Activated CD4-positive, alpha-beta memory T cell treated with anti-CD3 and anti-CD28 coated beads, Interleukin-2, amount 10 ng/mL, durations not matched to agents 7 days and 5 days (primary cell): ENCODE data around the gene PCSK5. TPM values are rescaled to one million over a fixed set of nuclear protein-coding genes. Genes with fewer than 3 reads are reported as not detected.

Experiments used
- CTCF ChIA-PET: fragments of 350-600 bp; sonication (Branson Sonifier 250); formaldehyde crosslinking; loops from one replicate; lab custom pipeline; 2021; ENCODE audit warnings: antibody characterized with exemption, inconsistent platforms; lab: Charles Lee
- POLR2A ChIA-PET: fragments of 350-600 bp; sonication (Branson Sonifier 250); formaldehyde crosslinking; loops from one replicate; lab custom pipeline; 2021; ENCODE audit warnings: antibody characterized with exemption; lab: Charles Lee
- DNase-seq: peaks from one replicate; pipeline ENCODE4 v3.0.0-alpha.2; 2020
- H3K27ac Mint-ChIP-seq: one replicate; pipeline ENCODE4 v1.8.0; 2021; ENCODE audit warnings: mild to moderate bottlenecking, mixed read lengths
- H3K27me3 Mint-ChIP-seq: one replicate; pipeline ENCODE4 v1.8.0; 2021; ENCODE audit warnings: mixed read lengths
- H3K36me3 Mint-ChIP-seq: one replicate; pipeline ENCODE4 v1.8.0; 2021; ENCODE audit warnings: low read depth, mixed read lengths
- H3K4me1 Mint-ChIP-seq: one replicate; pipeline ENCODE4 v1.8.0; 2021; ENCODE audit warnings: mixed read lengths
- H3K4me3 Mint-ChIP-seq: one replicate; pipeline ENCODE4 v1.8.0; 2021; ENCODE audit warnings: mild to moderate bottlenecking, mixed read lengths
- H3K9me3 Mint-ChIP-seq: one replicate; pipeline ENCODE4 v1.8.0; 2021; ENCODE audit warnings: mixed read lengths
- total RNA-seq, 2 experiments: library from RNA; stranded (reverse); gene quantifications; one replicate each; pipeline ENCODE4 v1.2.3, GENCODE V29; 2021

Gene PCSK5
- total RNA-seq, 2 experiments from 2014 or later: 1.2 to 1.7 TPM

DNA sequence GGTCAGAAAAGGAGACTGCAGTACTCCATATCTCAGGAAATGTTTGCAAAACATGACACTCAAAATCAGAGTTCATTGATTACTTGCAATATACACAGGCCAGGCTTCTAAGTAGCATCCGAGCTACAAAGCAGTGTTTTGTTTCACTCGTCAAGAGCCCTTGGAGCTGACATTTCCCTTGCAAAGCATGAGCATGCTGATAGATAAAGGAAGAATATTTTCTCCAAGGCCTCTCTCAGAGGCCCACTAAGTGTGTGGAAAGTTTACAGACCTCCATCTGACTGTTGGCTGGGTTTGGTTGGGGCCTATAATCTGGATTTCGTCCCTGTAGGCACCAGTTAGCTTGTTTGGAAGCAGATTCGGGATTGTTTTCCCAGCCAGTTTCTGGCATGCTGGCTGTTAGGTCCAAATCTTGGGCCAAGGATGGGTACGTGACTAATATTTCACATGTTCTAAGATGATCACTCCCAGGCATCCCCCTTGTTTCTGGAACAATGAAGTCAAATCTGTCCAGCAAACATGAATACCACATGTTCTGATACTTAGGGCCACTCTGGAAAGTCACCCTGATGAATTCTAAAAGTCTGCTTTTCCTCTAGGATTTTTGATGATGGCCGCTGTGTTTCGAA is 342.5 kb downstream of the PCSK5 start:
- Mint-ChIP-seq H3K4me1 (no peaks in the 10 kb centered on the region), H3K9me3 (no peaks in the 10 kb centered on the region), H3K27ac (no peak overlapping the region), H3K36me3 (no peaks in the 10 kb centered on the region), H3K4me3 (no peak overlapping the region), H3K27me3 (no peaks in the 10 kb centered on the region)
- no peak for DNase-seq
- CTCF ChIA-PET: no interaction called here
- POLR2A ChIA-PET: no interaction called here

DNA sequence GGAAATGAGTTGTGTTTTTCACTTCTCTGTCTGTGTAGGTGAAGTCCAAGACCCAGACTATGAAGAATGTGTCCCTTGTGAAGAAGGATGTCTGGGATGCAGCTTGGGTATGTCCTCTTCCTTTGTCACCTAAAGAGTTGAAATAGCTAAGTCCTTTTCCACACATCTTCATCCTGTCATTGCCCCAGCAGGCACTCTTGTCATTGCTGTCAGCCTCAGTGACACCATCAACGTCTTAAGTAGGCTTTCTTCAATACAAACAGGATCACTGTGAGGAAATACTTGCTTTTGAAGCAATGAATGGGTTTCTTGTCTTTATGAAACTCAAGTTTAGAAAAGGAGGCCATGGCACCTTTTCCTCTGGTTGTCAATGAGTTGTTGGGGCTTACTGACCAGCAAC is 350.1 kb downstream of the PCSK5 start:
- no peaks in the 10 kb centered on the region for H3K27me3 Mint-ChIP-seq
- no peaks in the 10 kb centered on the region for H3K4me1 Mint-ChIP-seq
- POLR2A ChIA-PET: no interaction called here
- DNase-seq: no peak
- no peaks in the 10 kb centered on the region for H3K36me3 Mint-ChIP-seq
- CTCF ChIA-PET: no interaction called here
- no peak overlapping the region for H3K27ac Mint-ChIP-seq
- H3K4me3 Mint-ChIP-seq: no peak overlapping the region
- no peaks in the 10 kb centered on the region for H3K9me3 Mint-ChIP-seq

DNA sequence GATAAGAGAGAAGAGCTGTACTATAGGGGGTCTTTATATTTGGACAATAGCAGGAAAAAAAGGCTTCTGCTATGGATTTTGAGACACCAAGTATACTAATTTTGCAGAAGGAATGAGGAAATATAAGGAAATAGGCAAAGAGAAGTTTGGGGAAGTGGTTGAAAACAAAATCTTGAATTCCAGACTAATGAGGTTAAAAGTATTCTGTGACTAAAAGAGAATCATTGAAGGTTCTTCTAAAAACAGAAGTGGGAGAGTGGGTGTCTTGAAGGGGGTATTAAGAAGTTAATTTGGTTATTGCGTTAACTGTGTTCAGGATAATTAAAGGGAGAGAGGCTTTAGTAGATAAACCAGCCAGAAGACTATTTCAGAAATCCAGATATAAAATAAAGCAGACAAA is 355.0 kb downstream of the PCSK5 start:
- Mint-ChIP-seq H3K27me3 (no peaks in the 10 kb centered on the region), H3K4me1 (no peaks in the 10 kb centered on the region), H3K4me3 (no peak overlapping the region), H3K36me3 (no peaks in the 10 kb centered on the region), H3K27ac (no peak overlapping the region), H3K9me3 (no peaks in the 10 kb centered on the region)
- CTCF ChIA-PET: no interaction called here
- POLR2A ChIA-PET: no interaction called here
- no peak for DNase-seq

DNA sequence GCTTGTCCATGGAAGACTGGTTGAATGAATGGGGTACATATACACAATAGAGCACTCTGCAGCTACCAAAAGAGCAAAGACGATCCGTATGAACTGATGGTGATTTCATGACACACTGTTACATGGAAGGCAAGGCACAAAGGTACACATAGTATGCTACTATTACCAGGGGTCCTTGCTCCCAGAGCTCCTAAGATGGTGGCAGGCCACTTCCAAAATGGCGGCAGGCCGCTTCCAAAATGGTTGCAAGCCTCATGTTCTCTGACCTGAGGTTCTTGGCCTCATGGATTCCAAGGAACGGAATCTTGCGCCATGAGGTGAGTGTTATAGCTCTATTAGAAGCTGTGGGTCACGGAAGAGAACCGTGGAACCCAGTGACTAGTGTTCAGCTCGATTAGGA is 356.2 kb downstream of the PCSK5 start:
- no peaks in the 10 kb centered on the region for H3K4me1 Mint-ChIP-seq
- H3K27me3 Mint-ChIP-seq: no peaks in the 10 kb centered on the region
- POLR2A ChIA-PET: no interaction called here
- no peaks in the 10 kb centered on the region for H3K9me3 Mint-ChIP-seq
- DNase-seq: no peak
- no peaks in the 10 kb centered on the region for H3K36me3 Mint-ChIP-seq
- CTCF ChIA-PET: no interaction called here
- no peak overlapping the region for H3K27ac Mint-ChIP-seq
- no peak overlapping the region for H3K4me3 Mint-ChIP-seq

DNA sequence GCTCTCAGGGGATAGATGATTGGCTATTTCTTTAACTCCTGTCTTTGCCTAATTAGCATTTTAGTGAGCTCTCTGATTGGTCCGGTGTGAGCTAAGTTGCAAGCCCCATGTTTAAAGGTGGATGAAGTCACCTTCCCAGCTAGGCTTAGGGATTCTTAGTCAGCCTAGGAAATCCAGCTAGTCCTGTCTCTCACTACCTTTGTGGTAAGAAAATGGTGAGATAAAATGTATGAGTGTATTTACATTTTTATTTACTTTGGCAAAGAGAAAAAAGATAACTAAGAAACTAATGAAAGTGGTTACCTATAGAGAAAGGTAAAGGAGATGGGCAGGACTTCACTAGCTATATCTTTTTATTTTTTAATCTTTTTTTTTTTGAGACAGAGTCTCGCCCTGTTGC is 357.0 kb downstream of the PCSK5 start:
- Mint-ChIP-seq H3K4me1 (no peaks in the 10 kb centered on the region), H3K27me3 (no peaks in the 10 kb centered on the region), H3K9me3 (no peaks in the 10 kb centered on the region), H3K36me3 (no peaks in the 10 kb centered on the region), H3K4me3 (no peak overlapping the region), H3K27ac (no peak overlapping the region)
- CTCF ChIA-PET: no interaction called here
- POLR2A ChIA-PET: no interaction called here
- no peak for DNase-seq

DNA sequence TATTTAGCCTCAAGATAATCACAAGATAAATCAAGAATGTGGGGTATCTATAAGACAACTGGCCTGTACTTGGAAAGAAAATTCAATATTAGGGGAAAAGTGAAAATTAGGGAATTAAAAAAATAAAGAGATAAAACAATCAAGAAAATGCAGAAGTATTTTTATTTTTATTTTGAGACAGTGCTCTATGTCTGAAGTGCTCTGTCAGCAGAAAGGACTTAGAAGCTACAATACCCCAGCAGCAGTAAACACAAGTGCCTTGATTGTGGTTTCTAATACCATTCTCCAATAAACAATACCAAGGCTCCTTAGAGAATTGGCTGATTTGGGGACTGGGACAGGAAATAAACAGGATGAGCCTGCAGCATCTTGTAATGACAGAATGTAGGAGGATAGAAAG is 358.8 kb downstream of the PCSK5 start:
- Mint-ChIP-seq H3K4me1 (no peaks in the 10 kb centered on the region), H3K4me3 (no peak overlapping the region), H3K27ac (no peak overlapping the region), H3K36me3 (no peaks in the 10 kb centered on the region), H3K27me3 (no peaks in the 10 kb centered on the region), H3K9me3 (no peaks in the 10 kb centered on the region)
- ChIA-PET POLR2A (no interaction called here), CTCF (no interaction called here)
- no peak for DNase-seq

DNA sequence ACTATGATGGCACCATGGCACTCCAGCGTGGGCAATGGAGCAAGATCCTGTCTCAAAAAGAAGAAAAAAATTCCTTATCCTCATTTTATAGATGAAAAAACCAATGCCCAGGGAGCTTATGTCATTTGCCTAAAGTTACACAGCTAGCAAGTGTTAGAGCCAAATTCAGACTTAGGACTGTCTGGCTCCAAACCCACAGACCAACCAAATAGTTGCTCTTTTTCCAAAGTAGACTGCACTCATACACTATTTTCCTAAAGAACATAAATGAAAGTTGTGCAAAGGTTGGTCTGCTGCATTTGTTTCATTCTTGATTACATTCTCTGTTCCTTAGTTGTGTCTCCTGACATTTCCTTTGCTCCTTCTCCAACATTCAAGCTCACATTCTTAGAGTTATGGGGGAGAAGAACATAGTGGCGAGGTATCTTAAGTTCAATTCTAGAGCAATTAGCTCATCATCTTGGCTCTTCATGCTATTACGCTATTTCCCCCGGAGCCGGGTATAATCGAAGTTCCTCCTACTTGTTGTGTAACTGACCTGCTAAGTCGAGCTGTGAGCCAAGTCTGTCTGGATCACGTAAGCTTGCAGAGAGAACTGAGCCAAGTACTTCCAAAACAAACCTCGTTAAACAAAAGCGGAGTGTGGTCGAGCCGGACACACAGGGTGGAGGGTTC is 365.4 kb downstream of the PCSK5 start:
- CTCF ChIA-PET: no interaction called here
- Mint-ChIP-seq H3K4me3 (no peak overlapping the region), H3K9me3 (no peaks in the 10 kb centered on the region), H3K36me3 (no peaks in the 10 kb centered on the region), H3K4me1 (no peaks in the 10 kb centered on the region), H3K27me3 (no peaks in the 10 kb centered on the region), H3K27ac (no peak overlapping the region)
- DNase-seq: no peak
- POLR2A ChIA-PET: no interaction called here

DNA sequence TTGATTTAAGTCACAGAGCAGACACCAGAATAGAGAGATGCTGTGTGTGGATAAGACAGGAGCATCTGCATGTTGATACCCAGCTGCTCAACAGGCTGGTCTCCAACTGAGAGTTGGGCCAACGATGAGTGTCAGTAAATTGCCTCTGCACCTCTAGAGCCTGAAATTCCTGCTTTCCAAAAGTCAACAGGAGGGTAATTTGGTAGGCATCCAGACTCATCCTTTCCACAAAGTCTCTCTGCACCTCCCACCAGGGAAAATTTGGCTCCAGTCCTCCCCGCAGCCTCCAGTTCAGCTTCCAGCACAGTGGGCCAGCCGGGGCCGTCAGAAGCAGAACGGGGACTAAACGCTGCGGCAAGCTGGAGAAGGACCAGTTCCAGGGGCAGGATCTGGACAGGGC is 366.8 kb downstream of the PCSK5 start:
- Mint-ChIP-seq H3K9me3 (no peaks in the 10 kb centered on the region), H3K4me1 (no peaks in the 10 kb centered on the region), H3K27me3 (no peaks in the 10 kb centered on the region), H3K36me3 (no peaks in the 10 kb centered on the region), H3K27ac (no peak overlapping the region), H3K4me3 (no peak overlapping the region)
- CTCF ChIA-PET: no interaction called here
- POLR2A ChIA-PET: no interaction called here
- DNase-seq: no peak

DNA sequence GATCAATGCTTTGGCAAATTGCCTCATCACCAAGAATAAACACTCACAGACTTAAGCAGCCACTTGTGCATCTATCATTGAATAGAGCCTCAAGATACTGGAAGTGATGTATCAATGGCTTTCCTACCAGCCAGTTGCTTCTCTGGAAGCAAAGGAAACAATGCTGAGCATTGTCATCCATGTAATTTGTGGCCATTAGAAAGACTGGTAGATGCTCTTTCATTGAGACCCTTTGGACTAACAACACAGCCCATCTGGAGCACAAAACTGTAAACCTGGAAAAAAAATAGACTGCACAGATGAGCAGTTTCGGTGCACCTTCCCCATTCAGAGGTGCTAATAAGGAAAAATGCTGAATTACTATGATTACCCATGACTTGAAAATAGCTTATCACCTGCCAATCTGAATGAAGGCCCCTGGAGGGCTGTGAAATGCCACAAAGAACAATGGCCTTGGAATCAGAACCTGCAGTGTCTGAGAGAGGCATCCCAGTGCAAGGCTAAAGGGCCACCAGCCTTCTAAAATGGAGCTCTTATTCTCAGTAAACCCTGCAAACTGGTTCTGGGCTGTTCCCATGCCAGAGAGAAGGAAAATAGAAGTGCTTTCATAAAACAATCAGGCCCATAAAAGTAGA is 376.3 kb downstream of the PCSK5 start:
- no peak overlapping the region for H3K4me3 Mint-ChIP-seq
- H3K27ac Mint-ChIP-seq: no peak overlapping the region
- no peak for DNase-seq
- peaks cover 3% of the 10 kb centered on the region for H3K9me3 Mint-ChIP-seq
- no peaks in the 10 kb centered on the region for H3K4me1 Mint-ChIP-seq
- ChIA-PET POLR2A (interaction anchor here (0.7 kb wide), 1 partner anchor 207 kb away, joined by 3 read pairs; no protein-coding TSS in a partner anchor), CTCF (no interaction called here)
- H3K36me3 Mint-ChIP-seq: no peaks in the 10 kb centered on the region
- H3K27me3 Mint-ChIP-seq: no peaks in the 10 kb centered on the region

DNA sequence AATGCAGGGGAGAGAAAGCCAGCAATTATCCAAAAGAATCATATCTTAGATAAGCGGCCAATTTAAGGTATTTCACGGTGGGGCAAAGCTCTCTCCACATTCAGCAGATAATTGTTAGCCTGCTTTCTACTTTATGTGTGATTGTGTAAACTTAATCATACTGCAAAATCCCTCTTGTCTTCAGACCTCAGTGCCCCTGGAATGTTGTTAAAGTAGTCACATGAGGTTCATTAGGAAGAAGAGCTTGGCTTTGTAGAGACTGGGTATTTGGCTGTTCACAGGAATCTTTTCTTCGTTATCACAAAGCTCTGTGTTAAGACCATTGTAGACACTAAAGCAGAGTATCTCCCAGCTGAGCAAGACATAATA is 376.8 kb downstream of the PCSK5 start:
- Mint-ChIP-seq H3K36me3 (no peaks in the 10 kb centered on the region), H3K27me3 (no peaks in the 10 kb centered on the region), H3K4me1 (no peaks in the 10 kb centered on the region), H3K27ac (no peak overlapping the region), H3K4me3 (no peak overlapping the region), H3K9me3 (peaks cover 3% of the 10 kb centered on the region)
- no peak for DNase-seq
- ChIA-PET CTCF (no interaction called here), POLR2A (interaction anchor here (0.7 kb wide), 1 partner anchor 207 kb away, joined by 3 read pairs; no protein-coding TSS in a partner anchor)

DNA sequence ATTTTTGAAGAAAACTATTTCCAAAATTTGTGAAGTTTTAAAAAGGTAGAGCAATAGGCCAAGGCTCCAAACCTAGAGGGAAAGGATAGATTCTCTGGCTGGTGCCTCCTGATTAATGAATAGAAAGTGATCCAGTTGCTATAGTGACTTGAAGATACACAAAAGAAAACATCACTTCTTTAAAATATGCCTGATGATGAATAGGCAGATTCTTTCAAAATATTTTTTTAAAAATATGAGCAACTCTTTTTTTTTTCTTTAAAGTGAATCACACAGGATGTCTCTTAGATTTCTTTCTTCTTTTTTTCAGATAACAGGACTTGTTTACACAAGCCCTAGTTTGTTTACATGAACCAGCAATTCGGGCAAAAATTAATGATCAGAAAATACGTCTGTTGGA is 379.3 kb downstream of the PCSK5 start:
- DNase-seq: no peak
- CTCF ChIA-PET: no interaction called here
- Mint-ChIP-seq H3K27ac (no peak overlapping the region), H3K9me3 (no peaks in the 10 kb centered on the region), H3K27me3 (peaks cover 2% of the 10 kb centered on the region), H3K4me1 (no peaks in the 10 kb centered on the region), H3K36me3 (no peaks in the 10 kb centered on the region), H3K4me3 (no peak overlapping the region)
- POLR2A ChIA-PET: no interaction called here

DNA sequence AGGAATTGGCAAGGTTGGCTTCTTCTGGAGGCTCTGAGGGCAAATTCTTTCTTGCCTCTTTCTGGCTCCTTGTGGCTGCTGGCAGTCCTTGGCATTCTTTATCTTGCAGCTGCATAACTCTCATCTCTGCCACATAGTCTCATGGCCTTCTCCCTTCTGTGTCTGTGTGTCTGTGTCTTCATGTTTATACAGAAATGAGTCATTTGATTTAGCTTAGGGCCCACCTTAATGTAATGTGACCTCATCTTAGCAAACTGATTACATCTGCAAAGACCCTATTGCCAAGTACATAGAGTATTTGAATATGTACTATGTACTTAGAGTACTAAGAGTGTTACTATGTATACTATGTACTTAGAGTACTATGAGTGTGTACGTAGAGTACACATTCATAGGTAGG is 381.3 kb downstream of the PCSK5 start:
- ChIA-PET CTCF (no interaction called here), POLR2A (no interaction called here)
- no peak overlapping the region for H3K27ac Mint-ChIP-seq
- H3K4me1 Mint-ChIP-seq: no peaks in the 10 kb centered on the region
- H3K9me3 Mint-ChIP-seq: no peaks in the 10 kb centered on the region
- DNase-seq: no peak
- no peak overlapping the region for H3K4me3 Mint-ChIP-seq
- H3K36me3 Mint-ChIP-seq: no peaks in the 10 kb centered on the region
- peaks cover 4% of the 10 kb centered on the region for H3K27me3 Mint-ChIP-seq

DNA sequence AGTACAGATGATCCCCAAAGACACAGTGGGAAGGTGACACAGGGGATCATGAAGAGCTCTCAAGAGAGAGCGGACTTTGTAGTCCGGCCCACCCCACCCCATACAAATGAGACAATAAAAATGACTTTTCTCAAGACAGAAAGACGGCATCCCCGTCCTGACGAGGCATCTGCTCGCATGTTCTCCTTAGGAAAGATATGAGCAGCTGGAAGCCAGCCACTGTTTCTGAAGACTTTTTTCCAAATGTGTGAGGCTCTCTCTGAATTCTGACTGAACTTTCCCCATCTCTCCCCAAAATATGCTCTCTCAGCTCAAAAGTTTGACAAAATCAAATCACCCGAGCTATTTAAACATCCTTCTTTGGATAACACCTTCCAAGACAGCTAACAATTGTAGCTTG is 398.6 kb downstream of the PCSK5 start:
- Mint-ChIP-seq H3K36me3 (no peaks in the 10 kb centered on the region), H3K27me3 (no peaks in the 10 kb centered on the region), H3K4me3 (no peak overlapping the region), H3K4me1 (no peaks in the 10 kb centered on the region), H3K27ac (no peak overlapping the region), H3K9me3 (no peaks in the 10 kb centered on the region)
- ChIA-PET POLR2A (no interaction called here), CTCF (interaction anchor here (6.1 kb wide), 1 partner anchor 14 kb away, joined by 34 read pairs; no protein-coding TSS in a partner anchor)
- no peak for DNase-seq
